Gastrocnemius medialis (tissue), 4 donors: ENCODE results near the gene SLC25A52. TPM values are rescaled to one million over a fixed set of nuclear protein-coding genes. Genes with fewer than 3 reads are reported as not detected.

Source experiments
- ATAC-seq, 2 donors: fragments of 150-250 bp; one replicate each; pipeline ENCODE4 v1.9.1; 2016
- DNase-seq, 2 donors: peaks; one replicate each; pipeline ENCODE4 v3.0.0-alpha.2; 2019
- H3K27ac ChIP-seq, 4 donors: fragments of 200-600 bp; sonication (generic); 1 replicate in 1 of 4; 2 replicates in 3 of 4; pipeline ENCODE4 v1.5.1; 2016 to 2018; ENCODE audit warnings: mild to moderate bottlenecking in 2 of 4, moderate library complexity in 1 of 4
- H3K27me3 ChIP-seq, 3 donors: fragments of 200-600 bp; sonication (generic) in 2 of 3; 1 replicate in 1 of 3; 2 replicates in 2 of 3; pipeline versions ENCODE4 v1.5.1 to v1.6.0; 2016 to 2019; ENCODE audit warnings: mild to moderate bottlenecking in 1 of 3, moderate library complexity in 1 of 3
- H3K36me3 ChIP-seq, 2 donors: fragments of 200-600 bp; sonication (generic) in 1 of 2; one replicate each; pipeline ENCODE4 v1.5.1; 2017 to 2018
- H3K4me1 ChIP-seq, 2 donors: fragments of 200-600 bp; sonication (generic) in 1 of 2; one replicate each; pipeline ENCODE4 v1.5.1; 2016 to 2017; ENCODE audit warnings: mild to moderate bottlenecking in 2 of 2
- H3K4me3 ChIP-seq, 4 donors: fragments of 200-600 bp; sonication (generic) in 3 of 4; 1 replicate in 1 of 4; 2 replicates in 3 of 4; pipeline ENCODE4 v1.5.1; 2016 to 2019; ENCODE audit warnings: mild to moderate bottlenecking in 2 of 4
- H3K9me3 ChIP-seq, 3 donors: fragments of 200-600 bp; sonication (generic) in 2 of 3; 1 replicate in 1 of 3; 2 replicates in 2 of 3; pipeline ENCODE4 v1.5.1; 2016 to 2019
- CTCF ChIP-seq, 5 experiments: fragments of 450-650 bp in 3 of 5; fragments of 200-600 bp in 2 of 5; sonication (generic) in 2 of 5; IDR thresholded peaks in 4 of 5; conservative IDR thresholded peaks in 1 of 5; 1 replicate in 4 of 5; 2 replicates in 1 of 5; pipeline ENCODE4 v1.5.1; 2016 to 2019; ENCODE audit warnings: antibody characterized with exemption in 5 of 5, mild to moderate bottlenecking in 3 of 5, moderate library complexity in 3 of 5
- POLR2A ChIP-seq, 2 donors: fragments of 450-650 bp; IDR thresholded peaks; one replicate each; pipeline ENCODE4 v1.6.1; 2017; ENCODE audit warnings: antibody characterized with exemption in 2 of 2, mild to moderate bottlenecking in 2 of 2, moderate library complexity in 2 of 2
- in situ Hi-C, 4 donors: fragments of 200-750 bp; cut with MboI; loops; one replicate each; pipeline versions ENCODE4 v1.15.0 to v1.8.0; 2017; ENCODE audit warnings: low sequenced_read_pairs in 4 of 4
- intact Hi-C: fragments of 100-400 bp; cut with DNase I; formaldehyde crosslinking; loops from one replicate; pipeline ENCODE4 v1.15.1; 2023; ENCODE audit warnings: low total_unique reads
- total RNA-seq, 4 donors: library from RNA; depleted of rRNA; stranded (reverse); fragments of >200 nt; gene quantifications; one replicate each; pipeline versions ENCODE4 v1.1.0 to v1.2.3, GENCODE V29; 2016

Gene SLC25A52
- total RNA-seq, 4 donors from 2014 or later = not detected

GRCh38 chr18:31778391-31778950 lies 17.8 kb upstream of the SLC25A52 start:
- Histone ChIP-seq H3K36me3 (no peaks in the 10 kb centered on the region), H3K27me3 (no peaks in the 10 kb centered on the region), H3K4me3 (no peak overlapping the region), H3K27ac (no peak overlapping the region), H3K4me1 (no peaks in the 10 kb centered on the region), H3K9me3 (peaks cover 0 to 9% (median 6%) of the 10 kb centered on the region in 3 donors)
- ATAC-seq = no peak
- no peak for DNase-seq
- intact Hi-C loops = no loop called here
- no peak for TF ChIP-seq CTCF (IDR thresholded peaks at IDR 0.05 in 4 of 5, conservative IDR thresholded peaks at IDR 0.05 in 1 of 5)
- no peak for TF ChIP-seq POLR2A (IDR thresholded peaks at IDR 0.05)
- in situ Hi-C loops = no loop called here

GRCh38 chr18:31776093-31776492 lies 15.4 kb upstream of the SLC25A52 start:
- Histone ChIP-seq H3K27me3 (no peaks in the 10 kb centered on the region), H3K4me1 (no peaks in the 10 kb centered on the region), H3K4me3 (no peak overlapping the region), H3K27ac (no peak overlapping the region), H3K9me3 (peaks cover 0 to 9% (median 6%) of the 10 kb centered on the region in 3 donors), H3K36me3 (no peaks in the 10 kb centered on the region)
- in situ Hi-C loops = no loop called here
- ATAC-seq = no peak
- TF ChIP-seq CTCF (IDR thresholded peaks at IDR 0.05 in 4 of 5, conservative IDR thresholded peaks at IDR 0.05 in 1 of 5) (no peak), POLR2A (IDR thresholded peaks at IDR 0.05) (no peak)
- DNase-seq = no peak
- intact Hi-C loops = no loop called here

- in situ Hi-C loops = no loop called here
- Histone ChIP-seq H3K36me3 (no peaks in the 10 kb centered on the region), H3K27ac (no peak overlapping the region)
Observed at GRCh38 chr18:31774962-31775361, 14.3 kb upstream of the SLC25A52 start.

GRCh38 chr18:31774477-31774785 lies 13.8 kb upstream of the SLC25A52 start:
- H3K36me3 ChIP-seq = no peaks in the 10 kb centered on the region
- ATAC-seq (no peak), DNase-seq (no peak)
- H3K9me3 ChIP-seq = peaks cover 0 to 9% (median 6%) of the 10 kb centered on the region in 3 donors
- in situ Hi-C loops (no loop called here), intact Hi-C loops (no loop called here)
- H3K4me3 ChIP-seq = no peak overlapping the region
- no peaks in the 10 kb centered on the region for H3K4me1 ChIP-seq
- no peaks in the 10 kb centered on the region for H3K27me3 ChIP-seq
- no peak overlapping the region for H3K27ac ChIP-seq
- TF ChIP-seq POLR2A (IDR thresholded peaks at IDR 0.05) (no peak), CTCF (IDR thresholded peaks at IDR 0.05 in 4 of 5, conservative IDR thresholded peaks at IDR 0.05 in 1 of 5) (no peak)

More at GRCh38 chr18:31774962-31775361, 14.3 kb upstream of the SLC25A52 start:
- Histone ChIP-seq H3K9me3 (peaks cover 0 to 9% (median 6%) of the 10 kb centered on the region in 3 donors), H3K27me3 (no peaks in the 10 kb centered on the region), H3K4me1 (no peaks in the 10 kb centered on the region), H3K4me3 (no peak overlapping the region)
- DNase-seq (no peak), ATAC-seq (no peak)
- intact Hi-C loops = no loop called here
- no peak for TF ChIP-seq POLR2A (IDR thresholded peaks at IDR 0.05)
- TF ChIP-seq CTCF (IDR thresholded peaks at IDR 0.05 in 4 of 5, conservative IDR thresholded peaks at IDR 0.05 in 1 of 5) = no peak
